Suprapubic skin (tissue), 4 donors: Measurements from ENCODE around the gene COL5A1. TPM values are rescaled to one million over a fixed set of nuclear protein-coding genes. Genes with fewer than 3 reads are reported as not detected.
A peak's percentile ranks its signal among the peaks of the same experiment; 100 is the strongest.

Experiments
- DNase-seq, 2 donors: peaks; one replicate each; pipeline ENCODE4 v3.0.0-alpha.2; 2019; ENCODE audit warnings: low spot score in 2 of 2
- H3K27ac ChIP-seq: fragments of 200-600 bp; sonication (generic); one replicate; pipeline ENCODE4 v1.5.1; 2019
- H3K27me3 ChIP-seq: fragments of 200-600 bp; sonication (generic); one replicate; pipeline ENCODE4 v1.5.1; 2019
- H3K36me3 ChIP-seq: fragments of 200-600 bp; sonication (generic); one replicate; pipeline ENCODE4 v1.5.1; 2019
- H3K4me1 ChIP-seq: fragments of 200-600 bp; sonication (generic); one replicate; pipeline ENCODE4 v1.5.1; 2019
- H3K4me3 ChIP-seq: fragments of 200-600 bp; sonication (generic); one replicate; pipeline ENCODE4 v1.5.1; 2019; ENCODE audit warnings: mild to moderate bottlenecking
- H3K9me3 ChIP-seq: fragments of 200-600 bp; sonication (generic); one replicate; pipeline ENCODE4 v1.5.1; 2019
- CTCF ChIP-seq, 2 donors: fragments of 200-600 bp in 1 of 2; fragments of 450-650 bp in 1 of 2; sonication (generic) in 1 of 2; IDR thresholded peaks; one replicate each; pipeline ENCODE4 v1.5.1; 2016 to 2019; ENCODE audit warnings: antibody characterized with exemption in 2 of 2, mild to moderate bottlenecking in 1 of 2, moderate library complexity in 1 of 2
- EP300 ChIP-seq: sonication (generic); formaldehyde crosslinking; IDR thresholded peaks from one replicate; pipeline ENCODE4 v1.6.1; 2017; ENCODE audit warnings: antibody characterized with exemption
- POLR2A ChIP-seq, 2 donors: fragments of 450-650 bp; IDR thresholded peaks; one replicate each; pipeline ENCODE4 v1.6.1; 2017; ENCODE audit warnings: antibody characterized with exemption in 2 of 2, mild to moderate bottlenecking in 2 of 2, moderate library complexity in 2 of 2
- POLR2AphosphoS5 ChIP-seq, 3 donors: sonication (generic); formaldehyde crosslinking; IDR thresholded peaks; one replicate each; pipeline ENCODE4 v1.6.1; 2017; ENCODE audit warnings: antibody characterized with exemption in 3 of 3
- WGBS: methylation state at CpG from one replicate; pipeline ENCODE4 v1.1.5; 2018; 5-methylcytosine and 5-hydroxymethylcytosine counted together
- total RNA-seq, 4 donors: library from RNA; depleted of rRNA; stranded (reverse); fragments of >200 nt; gene quantifications; one replicate each; pipeline ENCODE4 v1.1.0, GENCODE V29; 2016

Gene COL5A1
- total RNA-seq, 4 donors from 2014 or later: 8.6 to 16.5 (median 15.4) TPM

GRCh38 chr9:134669399-134669955, 27.9 kb downstream of the COL5A1 start:
- Histone ChIP-seq H3K36me3 (no peaks in the 10 kb centered on the region), H3K4me1 (peaks cover 24% of the 10 kb centered on the region), H3K9me3 (no peaks in the 10 kb centered on the region), H3K27ac (no peak overlapping the region), H3K4me3 (no peak overlapping the region), H3K27me3 (no peaks in the 10 kb centered on the region)
- DNase-seq: no peak
- 65% methylated on average over 9 of the region's 9 CpGs for WGBS
- no peak for TF ChIP-seq POLR2A (IDR thresholded peaks at IDR 0.05)
- TF ChIP-seq EP300: no peak
- no peak for TF ChIP-seq CTCF (IDR thresholded peaks at IDR 0.05)
- no peak for TF ChIP-seq POLR2AphosphoS5 (IDR thresholded peaks at IDR 0.05)

- H3K4me1 ChIP-seq: peaks cover 24% of the 10 kb centered on the region
- no peaks in the 10 kb centered on the region for H3K36me3 ChIP-seq
- H3K9me3 ChIP-seq: no peaks in the 10 kb centered on the region
- no peak overlapping the region for H3K4me3 ChIP-seq
- 34% methylated on average over 6 of the region's 6 CpGs for WGBS
- no peaks in the 10 kb centered on the region for H3K27me3 ChIP-seq
- DNase-seq: no peak
- peak overlapping the region; percentile 50 for H3K27ac ChIP-seq
- TF ChIP-seq POLR2AphosphoS5 (IDR thresholded peaks at IDR 0.05): no peak
- no peak for TF ChIP-seq EP300
- no peak for TF ChIP-seq POLR2A (IDR thresholded peaks at IDR 0.05)
- TF ChIP-seq CTCF (IDR thresholded peaks at IDR 0.05): no peak
Observed at GRCh38 chr9:134670042-134670525, 28.5 kb downstream of the COL5A1 start.

- no peaks in the 10 kb centered on the region for H3K9me3 ChIP-seq
- H3K27ac ChIP-seq: peak overlapping the region; percentile 50
- TF ChIP-seq POLR2AphosphoS5 (IDR thresholded peaks at IDR 0.05) (no peak), CTCF (IDR thresholded peaks at IDR 0.05) (no peak), EP300 (no peak), POLR2A (IDR thresholded peaks at IDR 0.05) (no peak)
- H3K27me3 ChIP-seq: no peaks in the 10 kb centered on the region
- peaks cover 24% of the 10 kb centered on the region for H3K4me1 ChIP-seq
- DNase-seq: no peak
- WGBS: 75% methylated on average over 4 of the region's 11 CpGs
- H3K36me3 ChIP-seq: no peaks in the 10 kb centered on the region
- no peak overlapping the region for H3K4me3 ChIP-seq
Observed at GRCh38 chr9:134670851-134671281, 29.3 kb downstream of the COL5A1 start.

GRCh38 chr9:134671341-134672113, 29.9 kb downstream of the COL5A1 start:
- Histone ChIP-seq H3K4me3 (no peak overlapping the region), H3K9me3 (no peaks in the 10 kb centered on the region), H3K27me3 (no peaks in the 10 kb centered on the region), H3K36me3 (no peaks in the 10 kb centered on the region), H3K27ac (peak overlapping the region; percentile 50), H3K4me1 (peaks cover 24% of the 10 kb centered on the region)
- WGBS: 68% methylated on average over 15 of the region's 15 CpGs
- DNase-seq: no peak
- TF ChIP-seq POLR2A (IDR thresholded peaks at IDR 0.05) (no peak), POLR2AphosphoS5 (IDR thresholded peaks at IDR 0.05) (no peak), CTCF (IDR thresholded peaks at IDR 0.05) (no peak), EP300 (no peak)

GRCh38 chr9:134676361-134676760, 34.8 kb downstream of the COL5A1 start:
- Histone ChIP-seq H3K27me3 (no peaks in the 10 kb centered on the region), H3K4me1 (peaks cover 18% of the 10 kb centered on the region), H3K9me3 (no peaks in the 10 kb centered on the region), H3K27ac (no peak overlapping the region), H3K36me3 (no peaks in the 10 kb centered on the region), H3K4me3 (no peak overlapping the region)
- TF ChIP-seq CTCF (IDR thresholded peaks at IDR 0.05) (no peak), POLR2AphosphoS5 (IDR thresholded peaks at IDR 0.05) (no peak), EP300 (no peak), POLR2A (IDR thresholded peaks at IDR 0.05) (no peak)
- WGBS: 75% methylated on average over 5 of the region's 5 CpGs
- DNase-seq: no peak
